IMR-90 (cell line): Measurements from ENCODE around the gene GAGE12J.

Experiments used
- CTCF ChIP-seq: conservative IDR thresholded peaks from 2 replicates; pipeline ENCODE4 v1.5.1; 2012; ENCODE audit warnings: mild to moderate bottlenecking, low read depth, low read length, improper control_type of control experiment
- MAFK ChIP-seq: IDR thresholded peaks from 2 replicates; pipeline ENCODE4 v1.6.1; 2012; ENCODE audit warnings: low read depth, low read length, improper control_type of control experiment
- MAZ ChIP-seq: IDR thresholded peaks from 2 replicates; pipeline ENCODE4 v1.6.1; 2012; ENCODE audit warnings: low read depth, mild to moderate bottlenecking, low read length, improper control_type of control experiment, moderate library complexity, borderline replicate concordance
- MXI1 ChIP-seq: IDR thresholded peaks from 2 replicates; pipeline ENCODE4 v1.6.1; 2012; ENCODE audit warnings: low read depth, mild to moderate bottlenecking, low read length, moderate library complexity, borderline replicate concordance
- NFE2L2 ChIP-seq: fragments of 150-350 bp; IDR thresholded peaks from 2 replicates; pipeline ENCODE4 v1.6.1; 2016; ENCODE audit warnings: low read depth, mild to moderate bottlenecking, low read length
- POLR2A ChIP-seq: IDR thresholded peaks from 2 replicates; pipeline ENCODE4 v1.6.1; 2012; ENCODE audit warnings: mild to moderate bottlenecking, low read depth, low read length
- RAD21 ChIP-seq: IDR thresholded peaks from 2 replicates; pipeline ENCODE4 v1.6.1; 2012; ENCODE audit warnings: low read length, improper control_type of control experiment
- RCOR1 ChIP-seq: IDR thresholded peaks from 2 replicates; pipeline ENCODE4 v1.6.1; 2012; ENCODE audit warnings: mild to moderate bottlenecking, low read length, improper control_type of control experiment; ENCODE audit not compliant: insufficient replicate concordance
- RFX5 ChIP-seq: IDR thresholded peaks from 2 replicates; pipeline ENCODE4 v1.8.0; 2012; ENCODE audit warnings: low read depth, mild to moderate bottlenecking, low read length, moderate library complexity
- SMC3 ChIP-seq: fragments of 150-350 bp; IDR thresholded peaks from 2 replicates; pipeline ENCODE4 v1.6.1; 2016; ENCODE audit warnings: low read depth, mild to moderate bottlenecking, antibody characterized with exemption, low read length, moderate library complexity
- USF2 ChIP-seq: fragments of 150-350 bp; IDR thresholded peaks from 2 replicates; pipeline ENCODE4 v1.6.1; 2017; ENCODE audit warnings: mild to moderate bottlenecking, antibody characterized with exemption, low read length, low read depth

GRCh38 chrX:49308604-49309269 lies 13.1 kb upstream of the GAGE12J start:
- TF ChIP-seq CTCF (no peak), USF2 (no peak), POLR2A (no peak), MAZ (no peak), NFE2L2 (no peak), MAFK (no peak), RCOR1 (no peak), SMC3 (no peak), RFX5 (no peak), MXI1 (no peak), RAD21 (no peak)
